Chondrocyte (in vitro differentiated cells): Measurements from ENCODE around the gene ZDHHC8. TPM values are rescaled to one million over a fixed set of nuclear protein-coding genes. Genes with fewer than 3 reads are reported as not detected.

Experiments used
- DNase-seq: peaks from one replicate; pipeline ENCODE4 v3.0.0; 2021; ENCODE audit warnings: mixed read lengths, low spot score
- H3K27ac Mint-ChIP-seq: one replicate; pipeline ENCODE4 v1.8.0; 2021; ENCODE audit warnings: mild to moderate bottlenecking, moderate library complexity, mixed read lengths; ENCODE audit not compliant: unreplicated experiment
- H3K27me3 Mint-ChIP-seq: 2 replicates; pipeline ENCODE4 v1.8.0; 2021; ENCODE audit warnings: low read depth, mixed read lengths
- H3K36me3 Mint-ChIP-seq: 2 replicates; pipeline ENCODE4 v1.8.0; 2021; ENCODE audit warnings: low read depth, mixed read lengths
- H3K4me1 Mint-ChIP-seq: 2 replicates; pipeline ENCODE4 v1.8.0; 2021; ENCODE audit warnings: low read depth, mild to moderate bottlenecking, mixed read lengths
- H3K4me3 Mint-ChIP-seq: one replicate; pipeline ENCODE4 v1.8.0; 2021; ENCODE audit warnings: mild to moderate bottlenecking, moderate library complexity, mixed read lengths; ENCODE audit not compliant: unreplicated experiment
- H3K9me3 Mint-ChIP-seq: 2 replicates; pipeline ENCODE4 v1.8.0; 2021; ENCODE audit warnings: low read depth, mixed read lengths
- CTCF ChIP-seq: fragments of 200-600 bp; sonication (generic); IDR thresholded peaks from 2 replicates; pipeline ENCODE4 v1.5.0; 2021; ENCODE audit warnings: antibody characterized with exemption, mild to moderate bottlenecking, moderate library complexity
- total RNA-seq: library from RNA; stranded (reverse); gene quantifications from 3 replicates; pipeline ENCODE4 v1.2.1, GENCODE V29; 2021

The ZDHHC8 gene
- total RNA-seq, 1 donor from 2014 or later, result 95.2 TPM

GRCh38 chr22:20183101-20183500 is 51.5 kb downstream of the ZDHHC8 start:
- DNase-seq, result no peak
- no peak for TF ChIP-seq CTCF
- no peaks in the 10 kb centered on the region for H3K36me3 Mint-ChIP-seq
- H3K27ac Mint-ChIP-seq, result no peak overlapping the region
- peaks cover 4% of the 10 kb centered on the region for H3K27me3 Mint-ChIP-seq
- no peaks in the 10 kb centered on the region for H3K4me1 Mint-ChIP-seq
- H3K4me3 Mint-ChIP-seq, result no peak overlapping the region
- H3K9me3 Mint-ChIP-seq, result no peaks in the 10 kb centered on the region

- DNase-seq, result no peak
- H3K4me3 Mint-ChIP-seq, result no peak overlapping the region
- peaks cover 4% of the 10 kb centered on the region for H3K27me3 Mint-ChIP-seq
- H3K4me1 Mint-ChIP-seq, result no peaks in the 10 kb centered on the region
- TF ChIP-seq CTCF, result no peak
- no peaks in the 10 kb centered on the region for H3K9me3 Mint-ChIP-seq
- no peak overlapping the region for H3K27ac Mint-ChIP-seq
- no peaks in the 10 kb centered on the region for H3K36me3 Mint-ChIP-seq
Observed at GRCh38 chr22:20183823-20184222, 52.2 kb downstream of the ZDHHC8 start.

- DNase-seq, result no peak
- Mint-ChIP-seq H3K36me3 (no peaks in the 10 kb centered on the region), H3K27ac (no peak overlapping the region), H3K27me3 (peaks cover 4% of the 10 kb centered on the region), H3K4me3 (no peak overlapping the region), H3K9me3 (no peaks in the 10 kb centered on the region), H3K4me1 (no peaks in the 10 kb centered on the region)
- no peak for TF ChIP-seq CTCF
Observed at GRCh38 chr22:20184501-20185165, 53.0 kb downstream of the ZDHHC8 start.

GRCh38 chr22:20185750-20186149 is 54.1 kb downstream of the ZDHHC8 start:
- H3K27me3 Mint-ChIP-seq, result peaks cover 4% of the 10 kb centered on the region
- H3K36me3 Mint-ChIP-seq, result no peaks in the 10 kb centered on the region
- H3K4me3 Mint-ChIP-seq, result no peak overlapping the region
- TF ChIP-seq CTCF, result no peak
- DNase-seq, result no peak
- H3K4me1 Mint-ChIP-seq, result no peaks in the 10 kb centered on the region
- H3K9me3 Mint-ChIP-seq, result no peaks in the 10 kb centered on the region
- H3K27ac Mint-ChIP-seq, result no peak overlapping the region

- Mint-ChIP-seq H3K27ac (no peak overlapping the region), H3K4me3 (no peak overlapping the region), H3K27me3 (peaks cover 4% of the 10 kb centered on the region), H3K4me1 (no peaks in the 10 kb centered on the region), H3K9me3 (no peaks in the 10 kb centered on the region), H3K36me3 (no peaks in the 10 kb centered on the region)
- DNase-seq, result no peak
- TF ChIP-seq CTCF, result peak; percentile 45
Observed at GRCh38 chr22:20186183-20186870, 54.7 kb downstream of the ZDHHC8 start.
